ENCODE results near the gene MALRD1.

The MALRD1 gene

DNA sequence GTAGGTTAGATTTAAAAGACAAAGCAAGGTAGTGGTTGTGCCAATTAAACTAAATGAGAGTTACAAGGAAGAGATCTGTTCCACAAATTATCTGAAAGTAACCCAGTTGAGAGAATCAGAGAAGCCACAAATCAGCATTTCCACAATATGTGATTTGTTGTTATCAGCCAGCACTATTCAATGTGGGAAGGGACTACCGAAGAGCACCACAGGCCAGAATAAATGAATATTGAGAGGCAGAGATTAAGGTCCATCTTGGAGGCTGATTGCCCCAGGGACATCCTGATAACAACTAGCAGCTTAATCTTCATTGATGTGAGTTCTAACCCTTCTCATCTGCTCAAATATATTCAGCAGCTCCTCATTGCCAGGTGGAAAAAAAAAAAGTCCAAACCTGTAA lies 367.6 kb downstream of the MALRD1 start:
- Histone ChIP-seq H3K4me2 (ENCODE audit: low read length) (no peak overlapping the region), H3K9ac (ENCODE audit: low read length) (no peak overlapping the region), H3K27ac (ENCODE audit: low read depth, low read length, poor library complexity, severe bottlenecking) (no peak overlapping the region), H3K36me3 (ENCODE audit: insufficient read depth, low read length) (no peaks in the 10 kb centered on the region), H3K79me2 (ENCODE audit: insufficient read depth, low read length) (no peaks in the 10 kb centered on the region), H3K27me3 (ENCODE audit: insufficient read depth, low read length) (no peaks in the 10 kb centered on the region), H4K20me1 (ENCODE audit: insufficient read depth, low read length) (no peaks in the 10 kb centered on the region), H3K9me2 (ENCODE audit: low read depth, low read length) (no peaks in the 10 kb centered on the region), H3K4me3 (ENCODE audit: low read depth, low read length, poor library complexity, severe bottlenecking) (no peak overlapping the region), H3K4me1 (ENCODE audit: insufficient read depth, low read length, severe bottlenecking) (no peaks in the 10 kb centered on the region), H3K9me3 (ENCODE audit: low read length) (no peaks in the 10 kb centered on the region), H3F3A (ENCODE audit: insufficient read depth, low read length) (no peaks in the 10 kb centered on the region), H2AFZ (ENCODE audit: low read length) (no peak overlapping the region)
- TF ChIP-seq EZH2 (IDR thresholded peaks at IDR 0.05; ENCODE audit: borderline replicate concordance, low read length), result no peak
- TF ChIP-seq, protein P1, sequence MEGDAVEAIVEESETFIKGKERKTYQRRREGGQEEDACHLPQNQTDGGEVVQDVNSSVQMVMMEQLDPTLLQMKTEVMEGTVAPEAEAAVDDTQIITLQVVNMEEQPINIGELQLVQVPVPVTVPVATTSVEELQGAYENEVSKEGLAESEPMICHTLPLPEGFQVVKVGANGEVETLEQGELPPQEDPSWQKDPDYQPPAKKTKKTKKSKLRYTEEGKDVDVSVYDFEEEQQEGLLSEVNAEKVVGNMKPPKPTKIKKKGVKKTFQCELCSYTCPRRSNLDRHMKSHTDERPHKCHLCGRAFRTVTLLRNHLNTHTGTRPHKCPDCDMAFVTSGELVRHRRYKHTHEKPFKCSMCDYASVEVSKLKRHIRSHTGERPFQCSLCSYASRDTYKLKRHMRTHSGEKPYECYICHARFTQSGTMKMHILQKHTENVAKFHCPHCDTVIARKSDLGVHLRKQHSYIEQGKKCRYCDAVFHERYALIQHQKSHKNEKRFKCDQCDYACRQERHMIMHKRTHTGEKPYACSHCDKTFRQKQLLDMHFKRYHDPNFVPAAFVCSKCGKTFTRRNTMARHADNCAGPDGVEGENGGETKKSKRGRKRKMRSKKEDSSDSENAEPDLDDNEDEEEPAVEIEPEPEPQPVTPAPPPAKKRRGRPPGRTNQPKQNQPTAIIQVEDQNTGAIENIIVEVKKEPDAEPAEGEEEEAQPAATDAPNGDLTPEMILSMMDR (IDR thresholded peaks at IDR 0.05; ENCODE audit: low read length), result no peak

DNA sequence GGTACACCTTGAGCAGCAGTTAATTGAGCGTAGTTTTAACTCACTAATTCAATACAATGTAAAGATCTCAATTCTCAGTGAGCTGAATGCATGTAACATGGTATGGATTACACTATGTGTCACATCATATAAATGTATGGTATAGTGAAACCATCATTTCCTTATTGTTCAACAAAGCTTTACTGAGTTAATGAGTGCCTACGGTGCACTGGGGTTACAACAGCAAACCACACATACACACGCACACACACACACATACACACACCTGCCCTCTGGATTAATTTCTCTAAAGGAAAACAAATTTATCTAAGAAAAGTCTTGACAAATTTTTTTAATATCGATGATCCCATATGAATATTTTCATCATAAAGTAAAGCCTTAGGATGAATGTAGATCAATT lies 369.1 kb downstream of the MALRD1 start:
- TF ChIP-seq EZH2 (IDR thresholded peaks at IDR 0.05; ENCODE audit: borderline replicate concordance, low read length), result no peak
- TF ChIP-seq, protein P1 (IDR thresholded peaks at IDR 0.05; ENCODE audit: low read length), result no peak
- Histone ChIP-seq H3F3A (ENCODE audit: insufficient read depth, low read length) (no peaks in the 10 kb centered on the region), H3K79me2 (ENCODE audit: insufficient read depth, low read length) (no peaks in the 10 kb centered on the region), H3K9me2 (ENCODE audit: low read depth, low read length) (no peaks in the 10 kb centered on the region), H3K27ac (ENCODE audit: low read depth, low read length, poor library complexity, severe bottlenecking) (no peak overlapping the region), H3K9me3 (ENCODE audit: low read length) (no peaks in the 10 kb centered on the region), H3K27me3 (ENCODE audit: insufficient read depth, low read length) (no peaks in the 10 kb centered on the region), H3K4me1 (ENCODE audit: insufficient read depth, low read length, severe bottlenecking) (no peaks in the 10 kb centered on the region), H3K9ac (ENCODE audit: low read length) (no peak overlapping the region), H3K4me3 (ENCODE audit: low read depth, low read length, poor library complexity, severe bottlenecking) (no peak overlapping the region), H2AFZ (ENCODE audit: low read length) (no peak overlapping the region), H4K20me1 (ENCODE audit: insufficient read depth, low read length) (no peaks in the 10 kb centered on the region), H3K4me2 (ENCODE audit: low read length) (no peak overlapping the region), H3K36me3 (ENCODE audit: insufficient read depth, low read length) (no peaks in the 10 kb centered on the region)

DNA sequence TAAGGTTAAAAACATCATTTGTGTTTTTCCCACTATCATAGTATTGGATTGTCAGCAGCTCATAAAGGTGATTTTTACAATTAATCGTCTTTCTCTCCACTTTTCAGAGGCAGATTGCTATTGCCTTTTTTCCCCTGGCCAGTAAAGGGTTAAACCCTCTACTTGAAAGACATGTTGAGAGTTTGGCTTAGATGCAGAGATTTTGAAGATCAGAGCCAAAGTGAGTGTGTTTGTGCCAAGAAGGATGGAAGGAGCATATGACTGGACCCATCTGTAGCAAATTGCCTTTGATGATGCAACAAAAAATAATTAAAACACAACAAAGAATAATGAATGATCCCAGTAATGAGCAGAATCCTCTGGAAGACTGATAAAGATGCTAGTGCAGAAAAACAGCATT lies 373.1 kb downstream of the MALRD1 start:
- H3K9me2 ChIP-seq (ENCODE audit: low read depth, low read length), result no peaks in the 10 kb centered on the region
- no peak overlapping the region for H3K27ac ChIP-seq (ENCODE audit: low read depth, low read length, poor library complexity, severe bottlenecking)
- no peaks in the 10 kb centered on the region for H3K4me1 ChIP-seq (ENCODE audit: insufficient read depth, low read length, severe bottlenecking)
- H3K79me2 ChIP-seq (ENCODE audit: insufficient read depth, low read length), result no peaks in the 10 kb centered on the region
- H3K4me3 ChIP-seq (ENCODE audit: low read depth, low read length, poor library complexity, severe bottlenecking), result no peak overlapping the region
- H3K9ac ChIP-seq (ENCODE audit: low read length), result no peak overlapping the region
- H3K36me3 ChIP-seq (ENCODE audit: insufficient read depth, low read length), result no peaks in the 10 kb centered on the region
- no peaks in the 10 kb centered on the region for H3K9me3 ChIP-seq (ENCODE audit: low read length)
- H3K4me2 ChIP-seq (ENCODE audit: low read length), result no peak overlapping the region
- no peak overlapping the region for H2AFZ ChIP-seq (ENCODE audit: low read length)
- H3F3A ChIP-seq (ENCODE audit: insufficient read depth, low read length), result no peaks in the 10 kb centered on the region
- no peaks in the 10 kb centered on the region for H3K27me3 ChIP-seq (ENCODE audit: insufficient read depth, low read length)
- TF ChIP-seq, protein P1 (IDR thresholded peaks at IDR 0.05; ENCODE audit: low read length), result no peak
- TF ChIP-seq EZH2 (IDR thresholded peaks at IDR 0.05; ENCODE audit: borderline replicate concordance, low read length), result no peak
- H4K20me1 ChIP-seq (ENCODE audit: insufficient read depth, low read length), result no peaks in the 10 kb centered on the region

Measured in OCI-LY1 (cell line).